GM12892 (cell line): Measurements from ENCODE around the gene IQCB1.

ENCODE experiments used
- POLR2A ChIP-seq: IDR thresholded peaks from 2 replicates; pipeline ENCODE4 v1.6.1; 2011; ENCODE audit warnings: low read depth, low read length, control low read depth
- POLR2AphosphoS5 ChIP-seq: IDR thresholded peaks from 2 replicates; pipeline ENCODE4 v1.6.1; 2011; ENCODE audit warnings: low read depth, low read length, control low read depth

DNA sequence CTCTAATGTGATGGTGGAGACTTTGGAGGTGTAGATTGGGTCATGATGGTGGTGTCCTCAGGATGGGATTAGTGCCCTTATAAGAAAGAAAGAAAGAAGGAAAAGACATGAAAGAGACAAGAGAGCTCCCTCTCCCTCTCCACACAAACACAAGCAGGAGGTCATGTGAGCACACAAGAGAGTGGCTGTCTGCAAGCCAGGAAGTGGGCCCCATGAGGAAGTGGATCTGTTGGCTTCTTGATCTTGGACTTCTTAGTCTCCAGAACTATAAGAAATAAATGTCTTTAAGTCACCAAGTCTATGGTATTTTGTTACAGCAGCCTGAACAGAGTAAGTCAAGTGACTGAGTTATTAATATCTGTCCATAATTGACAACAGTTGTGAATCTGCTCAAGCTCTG is 17.1 kb downstream of the IQCB1 start:
- no peak for TF ChIP-seq POLR2AphosphoS5
- no peak for TF ChIP-seq POLR2A
